Ovary (tissue), 1 donor: ENCODE measurements around the gene CACHD1.

ENCODE experiments used
- EP300 ChIP-seq: sonication (generic); formaldehyde crosslinking; IDR thresholded peaks from one replicate; pipeline ENCODE4 v1.6.1; 2017; ENCODE audit warnings: antibody characterized with exemption
- POLR2A ChIP-seq: fragments of 450-650 bp; IDR thresholded peaks from one replicate; pipeline ENCODE4 v1.6.1; 2017; ENCODE audit warnings: antibody characterized with exemption, mild to moderate bottlenecking, moderate library complexity

- TF ChIP-seq EP300: no peak
- no peak for TF ChIP-seq POLR2A
These were observed 92.1 kb downstream of the CACHD1 start for GRCh38 chr1:64561993-64562392.
